GM19468 (cell line): Measurements from ENCODE around the gene LGALS3BP.
"Not testable (repeated sequence)": the region's sequence is repeated elsewhere in the genome, so short reads cannot be mapped to it uniquely, and the experiment has no call there.

Experiments used
- ATAC-seq: cut with Tn5 transposase; IDR thresholded peaks from one replicate; pipeline ENCODE4 v1.9.1; 2021; ENCODE audit warnings: mild to moderate bottlenecking, moderate library complexity, moderate number of reproducible peaks; ENCODE audit not compliant: unreplicated experiment; ENCODE audit errors: extremely low read depth

The LGALS3BP gene

DNA sequence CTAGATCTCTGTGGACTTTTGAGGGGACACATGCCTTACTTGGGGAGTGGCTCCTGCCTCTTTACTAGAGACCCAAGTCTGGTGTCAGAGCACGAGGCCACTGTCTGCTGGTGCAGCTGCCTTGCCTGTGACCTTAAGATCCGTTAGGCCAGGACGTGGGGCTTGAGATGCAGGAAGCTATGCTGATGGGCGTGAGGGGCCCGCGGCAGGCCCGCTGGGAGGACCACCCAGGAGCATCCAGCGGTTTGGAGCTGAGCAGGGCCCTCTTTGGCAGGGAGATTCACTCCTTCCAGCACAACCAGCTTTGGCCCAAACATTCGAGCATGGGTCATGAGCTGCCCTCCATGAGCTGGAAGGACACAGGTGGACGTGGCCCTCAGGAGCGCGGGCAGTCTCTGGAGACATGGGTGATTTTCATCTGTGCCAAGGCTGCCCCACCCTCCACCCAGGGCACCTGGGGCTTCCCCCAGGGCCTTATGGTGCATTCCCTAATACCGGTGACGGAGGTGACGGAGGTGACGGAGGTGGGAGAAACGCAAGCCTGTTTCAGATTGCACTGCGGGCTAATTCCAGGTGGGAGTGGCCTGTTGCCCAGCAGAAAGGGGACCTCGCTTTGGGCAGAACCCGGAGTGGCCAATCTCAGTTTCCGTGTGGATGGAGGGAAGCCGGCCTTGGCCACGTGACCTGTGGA, 12.7 kb downstream of the LGALS3BP start:
- ATAC-seq = no peak

GRCh38 chr17:78966123-78966813, 13.5 kb downstream of the LGALS3BP start:
- no peak for ATAC-seq

DNA sequence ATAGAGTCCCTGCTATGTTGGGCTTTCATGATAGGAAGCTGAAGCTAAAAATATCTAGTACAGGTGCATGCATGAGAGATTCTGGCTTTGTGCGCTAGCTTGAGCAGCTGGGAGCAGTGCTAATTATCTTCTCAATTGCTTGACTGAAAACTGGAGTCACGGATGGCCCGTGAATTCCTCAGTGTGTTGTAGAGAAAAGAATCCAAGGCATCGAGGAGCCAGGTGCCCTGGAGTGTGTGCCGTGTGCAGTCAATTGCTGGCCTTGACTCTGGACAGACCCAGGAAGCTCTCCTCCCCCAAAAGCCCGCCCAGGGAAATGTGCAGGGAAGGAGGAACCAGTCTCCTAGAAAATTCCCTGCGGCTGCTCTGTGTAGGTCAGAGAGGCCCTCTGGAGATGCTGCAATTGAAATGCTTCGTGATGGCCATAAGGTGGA, 14.2 kb downstream of the LGALS3BP start:
- ATAC-seq = no peak

- ATAC-seq = no peak
Measured at GRCh38 chr17:78963378-78963777, 16.3 kb downstream of the LGALS3BP start.

- ATAC-seq = not testable (repeated sequence)
Measured at GRCh38 chr17:78962984-78963348, 16.8 kb downstream of the LGALS3BP start.

DNA sequence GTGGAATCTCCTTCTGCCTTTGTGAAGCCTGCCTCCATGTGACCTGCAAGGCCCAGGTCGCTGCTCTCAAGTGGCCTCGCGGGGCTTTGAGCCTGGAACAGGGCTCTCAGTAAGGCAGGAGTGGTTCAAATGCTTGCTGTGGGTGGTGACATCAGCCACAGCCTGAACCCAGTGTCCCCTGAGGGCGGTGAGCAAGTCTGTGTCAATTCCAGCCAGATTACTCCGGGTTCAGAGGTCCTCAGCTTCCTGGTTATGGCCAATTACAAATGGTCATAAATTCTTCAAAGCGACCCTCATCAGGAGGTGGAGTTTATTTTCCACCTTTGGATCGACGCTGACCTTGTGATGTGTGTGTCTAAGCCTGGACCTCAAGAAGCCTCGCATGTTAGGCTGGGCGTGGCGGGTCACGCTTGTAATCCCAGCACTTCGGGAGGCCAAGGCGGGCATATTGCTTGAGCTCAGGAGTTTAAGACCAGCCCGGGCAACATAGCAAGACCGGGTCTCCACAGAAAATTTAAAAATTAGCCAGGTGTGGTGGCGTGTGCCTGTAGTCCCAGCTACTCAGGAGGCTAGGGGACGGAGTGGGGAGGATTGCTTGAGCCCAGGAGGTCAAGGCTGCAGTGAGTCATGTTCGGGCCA, 17.3 kb downstream of the LGALS3BP start:
- ATAC-seq = no peak

DNA sequence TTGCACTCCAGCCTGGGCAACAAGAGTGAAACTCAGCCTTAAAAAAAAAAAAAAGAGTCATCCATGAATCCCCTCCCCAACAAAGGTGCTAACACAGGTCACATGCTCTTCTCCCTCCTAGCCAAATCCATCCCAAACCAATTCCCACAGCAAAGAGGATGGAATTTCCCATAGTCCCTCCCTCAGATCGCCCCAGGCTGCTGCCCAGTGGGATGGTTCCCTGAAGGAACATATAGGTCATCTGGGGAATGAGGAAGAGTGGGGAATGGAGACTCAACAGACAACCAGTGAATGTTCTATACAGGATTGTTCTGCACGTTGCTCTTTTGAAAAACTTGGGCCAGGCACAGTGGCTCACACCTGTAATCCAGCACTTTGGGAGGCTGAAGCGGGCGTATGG, 18.2 kb downstream of the LGALS3BP start:
- no peak for ATAC-seq

- ATAC-seq = no peak
Measured at GRCh38 chr17:78960928-78961327, 18.8 kb downstream of the LGALS3BP start.

DNA sequence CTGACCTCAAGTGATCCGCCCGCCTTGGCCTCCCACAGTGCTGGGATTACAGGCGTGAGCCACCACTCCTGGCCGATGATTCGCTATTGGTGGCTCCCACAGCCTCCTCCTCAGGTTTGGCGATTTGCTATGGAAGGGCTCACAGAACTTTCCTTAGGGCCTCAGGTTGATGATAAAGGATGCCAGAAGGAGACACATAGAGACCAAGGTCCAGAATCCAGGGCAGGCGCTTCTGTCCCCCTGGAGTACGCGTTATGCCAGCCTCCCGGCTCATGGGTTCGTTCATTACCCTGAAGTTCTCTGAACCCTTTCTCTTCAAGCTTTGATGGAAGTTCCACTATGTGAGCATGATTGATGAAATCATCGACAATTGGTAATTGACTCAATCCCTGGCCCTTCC, 19.9 kb downstream of the LGALS3BP start:
- ATAC-seq = no peak

- ATAC-seq = no peak
Measured at GRCh38 chr17:78958641-78959127, 21.0 kb downstream of the LGALS3BP start.

DNA sequence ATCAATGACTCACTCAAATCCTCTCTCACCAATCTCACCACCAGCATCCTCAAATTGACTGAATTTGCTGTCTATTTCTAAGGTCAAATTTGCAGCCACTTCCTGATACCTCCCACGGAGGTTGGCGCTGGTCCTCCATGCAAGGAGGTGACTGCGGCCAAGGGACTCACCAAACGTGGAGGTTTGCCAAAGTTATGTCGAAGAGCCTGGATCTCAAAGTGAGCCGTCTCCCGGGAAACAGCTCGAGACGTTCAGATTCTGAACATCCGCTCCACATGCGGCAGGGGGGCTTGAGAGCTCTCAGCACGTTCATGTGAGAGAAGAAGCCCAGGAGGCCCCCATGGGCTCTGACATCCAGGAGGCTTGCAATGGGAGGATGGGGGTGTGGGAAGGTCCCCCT, 22.6 kb downstream of the LGALS3BP start:
- no peak for ATAC-seq

GRCh38 chr17:78956254-78956653, 23.5 kb downstream of the LGALS3BP start:
- ATAC-seq = no peak

DNA sequence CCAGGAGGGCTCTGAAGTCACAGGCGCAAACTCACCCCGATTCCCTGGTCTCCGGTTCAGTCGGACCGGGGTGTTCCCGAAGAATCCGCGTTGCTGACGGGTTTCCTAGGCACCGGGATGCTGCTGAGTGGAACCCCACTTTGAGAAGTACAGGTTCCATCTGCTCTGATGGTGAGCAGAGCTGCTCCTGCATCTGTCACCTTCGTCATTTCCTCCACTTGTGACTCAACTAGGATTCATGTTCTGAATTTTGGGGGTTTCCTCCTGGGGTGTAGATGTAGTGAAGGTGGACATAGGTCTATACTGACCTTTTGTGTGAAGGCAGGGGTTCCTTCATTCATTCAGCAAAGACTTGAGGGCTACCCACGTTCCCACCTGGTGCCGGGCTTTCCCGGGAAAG, 25.0 kb downstream of the LGALS3BP start:
- no peak for ATAC-seq

- ATAC-seq = no peak
Measured at GRCh38 chr17:78953356-78954350, 26.1 kb downstream of the LGALS3BP start.

GRCh38 chr17:78952706-78953105, 27.0 kb downstream of the LGALS3BP start:
- no peak for ATAC-seq

GRCh38 chr17:78951967-78952551, 27.7 kb downstream of the LGALS3BP start:
- ATAC-seq = no peak

GRCh38 chr17:78950870-78951269, 28.9 kb downstream of the LGALS3BP start:
- ATAC-seq = no peak

DNA sequence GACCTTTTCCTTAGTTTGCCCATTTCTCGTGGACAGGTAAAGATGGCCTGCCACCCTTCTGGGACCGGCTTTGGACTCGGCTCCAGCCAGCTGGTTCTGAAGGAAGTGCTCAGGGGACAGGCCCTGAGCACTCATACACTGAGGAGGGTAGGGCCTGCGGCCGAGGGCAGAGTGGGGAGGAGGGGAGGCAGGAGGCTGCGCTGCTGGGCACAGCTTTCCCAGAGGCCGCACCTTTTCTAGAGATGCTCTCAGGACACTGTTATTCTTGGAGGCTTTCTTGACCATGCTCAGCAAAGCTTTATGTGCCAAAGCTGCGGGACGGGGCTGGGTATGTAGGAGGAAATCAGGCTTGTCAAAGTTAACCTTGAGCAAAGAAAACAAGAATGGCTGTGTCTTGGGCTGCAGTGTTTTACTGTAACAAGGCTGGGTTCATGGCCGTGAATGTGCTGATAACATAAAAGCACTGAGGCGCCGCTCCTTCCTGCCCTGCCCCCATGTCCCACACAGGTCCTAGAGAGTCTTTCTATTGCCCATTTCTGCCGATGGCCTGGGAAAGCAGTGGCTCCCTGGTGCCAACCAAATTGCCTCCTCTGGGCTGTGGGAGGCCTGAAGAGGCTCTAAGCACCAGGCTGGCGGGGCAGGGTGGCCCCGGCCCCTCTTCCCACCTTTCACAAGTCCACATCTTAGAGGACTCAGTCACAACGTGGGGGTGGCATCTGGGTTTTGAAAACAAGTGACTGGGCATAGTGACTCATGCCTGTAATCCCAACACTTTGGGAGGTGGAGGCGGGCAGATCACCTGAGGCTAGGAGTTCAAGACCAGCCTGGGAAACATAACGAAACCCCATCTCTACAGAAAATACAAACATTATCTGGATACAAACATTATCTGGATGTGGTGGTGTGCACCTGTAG, 32.2 kb downstream of the LGALS3BP start:
- ATAC-seq = no peak

DNA sequence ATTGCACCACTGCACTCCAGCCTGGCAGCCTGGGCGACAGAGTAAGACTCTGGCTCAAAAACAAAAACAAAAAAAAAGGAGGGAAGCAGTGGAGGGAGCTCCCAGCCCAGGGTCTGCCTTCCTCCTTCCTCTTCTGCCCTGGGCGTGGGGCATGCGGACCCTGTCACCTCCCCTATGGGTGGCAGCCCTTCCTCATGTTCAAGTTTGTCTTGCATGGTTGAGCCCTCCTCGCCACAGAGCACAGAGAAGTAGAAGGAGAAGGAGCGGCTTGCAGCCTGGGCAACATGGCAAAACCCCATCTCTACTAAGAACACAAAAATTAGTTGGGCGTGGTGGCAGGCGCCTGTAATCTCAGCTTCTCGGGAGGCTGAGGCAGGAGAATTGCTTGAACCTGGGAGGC, 33.1 kb downstream of the LGALS3BP start:
- no peak for ATAC-seq
